ENCODE results near the gene PTH1R.

PTH1R gene

DNA sequence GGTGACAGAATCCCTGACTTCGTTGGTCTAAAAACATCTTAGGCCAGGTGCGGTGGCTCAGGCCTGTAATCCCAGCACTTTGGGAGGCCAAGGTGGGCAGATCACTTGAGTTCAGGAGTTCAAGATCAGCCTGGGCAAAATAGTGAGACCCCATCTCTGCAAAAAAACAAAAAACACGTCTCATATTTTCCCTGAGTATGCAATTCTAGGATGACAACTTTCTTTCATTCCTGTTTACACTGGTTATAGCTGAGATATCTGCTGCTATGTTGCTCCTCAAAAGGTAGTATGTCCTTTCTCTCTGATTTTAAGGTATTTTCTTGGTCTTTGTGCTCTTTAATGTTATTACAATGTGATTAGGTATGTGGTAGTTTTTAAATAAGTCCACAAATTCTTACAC is 39.3 kb downstream of the PTH1R start:
- TF ChIP-seq, protein P1, sequence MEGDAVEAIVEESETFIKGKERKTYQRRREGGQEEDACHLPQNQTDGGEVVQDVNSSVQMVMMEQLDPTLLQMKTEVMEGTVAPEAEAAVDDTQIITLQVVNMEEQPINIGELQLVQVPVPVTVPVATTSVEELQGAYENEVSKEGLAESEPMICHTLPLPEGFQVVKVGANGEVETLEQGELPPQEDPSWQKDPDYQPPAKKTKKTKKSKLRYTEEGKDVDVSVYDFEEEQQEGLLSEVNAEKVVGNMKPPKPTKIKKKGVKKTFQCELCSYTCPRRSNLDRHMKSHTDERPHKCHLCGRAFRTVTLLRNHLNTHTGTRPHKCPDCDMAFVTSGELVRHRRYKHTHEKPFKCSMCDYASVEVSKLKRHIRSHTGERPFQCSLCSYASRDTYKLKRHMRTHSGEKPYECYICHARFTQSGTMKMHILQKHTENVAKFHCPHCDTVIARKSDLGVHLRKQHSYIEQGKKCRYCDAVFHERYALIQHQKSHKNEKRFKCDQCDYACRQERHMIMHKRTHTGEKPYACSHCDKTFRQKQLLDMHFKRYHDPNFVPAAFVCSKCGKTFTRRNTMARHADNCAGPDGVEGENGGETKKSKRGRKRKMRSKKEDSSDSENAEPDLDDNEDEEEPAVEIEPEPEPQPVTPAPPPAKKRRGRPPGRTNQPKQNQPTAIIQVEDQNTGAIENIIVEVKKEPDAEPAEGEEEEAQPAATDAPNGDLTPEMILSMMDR (IDR thresholded peaks at IDR 0.05; ENCODE audit: low read depth, low read length) = no peak
- H3K4me3 ChIP-seq (replicated peaks in 1 of 2; ENCODE audit: low read depth in 2 of 2, low read length in 2 of 2) = no peak overlapping the region
- no peak for DNase-seq (ENCODE audit: low read depth in 2 of 2)

DNA sequence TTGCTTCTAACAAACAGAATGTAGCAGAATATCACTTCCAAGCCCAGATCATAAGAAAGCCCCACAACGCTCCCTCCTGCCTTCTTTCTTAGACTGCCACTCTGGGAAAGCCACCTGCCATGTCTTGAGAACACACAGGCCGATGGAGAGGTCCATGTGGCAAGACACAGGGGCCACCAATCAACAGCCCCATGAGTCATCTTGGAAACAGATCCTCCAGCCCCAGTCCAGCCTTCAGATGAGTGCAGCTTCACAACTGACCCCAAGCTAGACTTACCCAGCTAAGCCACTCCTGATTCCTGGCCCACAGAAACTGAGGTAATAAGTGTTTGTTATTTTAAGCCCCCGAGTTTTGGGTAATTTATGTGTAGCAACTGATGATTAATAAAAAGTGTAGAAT is 39.7 kb downstream of the PTH1R start:
- no peak for DNase-seq (ENCODE audit: low read depth in 2 of 2)
- no peak overlapping the region for H3K4me3 ChIP-seq (replicated peaks in 1 of 2; ENCODE audit: low read depth in 2 of 2, low read length in 2 of 2)
- TF ChIP-seq, protein P1 (IDR thresholded peaks at IDR 0.05; ENCODE audit: low read depth, low read length) = no peak

- TF ChIP-seq, protein P1 (IDR thresholded peaks at IDR 0.05; ENCODE audit: low read depth, low read length) = no peak
- no peak overlapping the region for H3K4me3 ChIP-seq (replicated peaks in 1 of 2; ENCODE audit: low read depth in 2 of 2, low read length in 2 of 2)
- no peak for DNase-seq (ENCODE audit: low read depth in 2 of 2)
These were observed 40.7 kb downstream of the PTH1R start for GRCh38 chr3:46918202-46918601.

- TF ChIP-seq, protein P1 (IDR thresholded peaks at IDR 0.05; ENCODE audit: low read depth, low read length) = no peak
- no peak for DNase-seq (ENCODE audit: low read depth in 2 of 2)
- H3K4me3 ChIP-seq (replicated peaks in 1 of 2; ENCODE audit: low read depth in 2 of 2, low read length in 2 of 2) = no peak overlapping the region
These were observed 41.1 kb downstream of the PTH1R start for GRCh38 chr3:46918634-46919033.

GRCh38 chr3:46921041-46921440 is 43.5 kb downstream of the PTH1R start:
- no peak for DNase-seq (ENCODE audit: low read depth in 2 of 2)
- TF ChIP-seq, protein P1 (IDR thresholded peaks at IDR 0.05; ENCODE audit: low read depth, low read length) = no peak
- no peak overlapping the region for H3K4me3 ChIP-seq (replicated peaks in 1 of 2; ENCODE audit: low read depth in 2 of 2, low read length in 2 of 2)

DNA sequence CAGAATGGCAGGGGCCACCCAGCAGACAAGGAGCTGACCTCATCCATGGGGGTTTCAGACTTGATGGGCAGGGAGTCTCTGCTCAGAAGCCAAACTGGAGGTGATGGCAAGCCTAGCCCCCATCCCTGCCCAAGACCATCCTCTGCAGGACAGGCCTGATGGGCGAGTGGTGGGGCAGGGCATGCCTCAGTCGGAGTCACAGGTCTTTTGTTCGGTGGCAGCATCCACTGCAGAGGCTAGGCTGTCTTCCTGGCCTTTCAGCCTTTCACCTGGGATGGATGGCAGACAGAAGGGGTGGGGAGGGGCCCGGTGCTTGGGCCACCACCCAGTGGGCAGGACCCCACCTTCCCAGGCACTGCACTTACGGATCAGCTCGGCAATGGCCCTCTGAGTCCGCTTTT is 44.4 kb downstream of the PTH1R start:
- TF ChIP-seq, protein P1 (IDR thresholded peaks at IDR 0.05; ENCODE audit: low read depth, low read length) = no peak
- no peak for DNase-seq (ENCODE audit: low read depth in 2 of 2)
- no peak overlapping the region for H3K4me3 ChIP-seq (replicated peaks in 1 of 2; ENCODE audit: low read depth in 2 of 2, low read length in 2 of 2)

DNA sequence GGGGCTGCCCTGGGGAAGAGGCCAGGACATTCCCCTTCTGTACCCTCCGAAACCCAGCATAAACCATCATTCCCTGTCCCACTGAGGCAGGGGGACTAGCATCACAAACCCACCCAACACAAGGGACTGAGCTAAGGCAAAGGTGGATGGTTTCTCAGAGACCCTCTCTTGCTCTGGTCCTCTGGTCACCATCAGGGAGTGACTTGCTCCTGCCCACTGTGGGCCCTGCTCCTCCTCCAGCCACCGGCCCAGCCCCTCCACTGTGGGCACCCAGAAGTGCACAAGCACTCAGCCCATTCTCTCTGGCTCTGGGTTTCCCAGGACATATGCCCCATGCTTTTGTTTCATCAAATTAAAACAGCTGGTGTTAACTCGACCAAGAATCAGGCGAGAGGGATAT is 44.9 kb downstream of the PTH1R start:
- TF ChIP-seq, protein P1 (IDR thresholded peaks at IDR 0.05; ENCODE audit: low read depth, low read length) = no peak
- no peak overlapping the region for H3K4me3 ChIP-seq (replicated peaks in 1 of 2; ENCODE audit: low read depth in 2 of 2, low read length in 2 of 2)
- no peak for DNase-seq (ENCODE audit: low read depth in 2 of 2)

Data from cardiac fibroblast (primary cell).